OCI-LY3 (cell line): Measurements from ENCODE around the gene UPB1.
A peak's percentile ranks its signal among the peaks of the same experiment; 100 is the strongest.

Experiments
- CTCF ChIP-seq: fragments of 200-600, 300-600 bp; sonication (generic); IDR thresholded peaks from 2 replicates; pipeline ENCODE4 v1.5.1; 2014; ENCODE audit warnings: antibody characterized with exemption, low read length, low read depth
- EZH2phosphoT487 ChIP-seq: fragments of 200-600 bp; shearing (Covaris generic); IDR thresholded peaks from 2 replicates; pipeline ENCODE4 v1.6.1; 2018; ENCODE audit warnings: antibody characterized with exemption, mixed run types, low read depth

GRCh38 chr22:24503137-24503842 is 8.2 kb downstream of the UPB1 start:
- TF ChIP-seq CTCF, result peak; percentile 88
- no peak for TF ChIP-seq EZH2phosphoT487
